Measurements from ENCODE around the gene HIGD1A.

The HIGD1A gene

DNA sequence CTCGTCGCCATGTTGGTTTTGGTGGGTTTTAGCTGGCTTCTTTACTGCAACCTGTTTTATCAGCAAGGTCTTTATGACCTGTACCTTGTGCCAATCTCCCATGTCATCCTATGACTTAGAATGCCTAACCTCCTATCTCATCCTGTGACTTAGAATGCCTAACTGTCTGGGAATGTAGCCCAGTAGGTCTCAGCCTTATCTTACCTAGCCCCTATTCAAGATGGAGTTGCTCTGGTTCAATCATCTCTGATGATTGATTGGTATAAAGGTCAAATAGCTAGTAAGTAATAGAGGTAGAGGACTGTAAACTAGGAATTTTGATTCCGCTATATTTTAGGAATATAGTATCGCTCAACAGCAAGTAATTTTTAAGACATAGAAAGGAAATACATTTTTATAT, 3.6 kb upstream of the HIGD1A start:
- no peak for DNase-seq (ENCODE audit: low read depth, low spot score)
- TF ChIP-seq POLR2AphosphoS5 (IDR thresholded peaks at IDR 0.05; ENCODE audit: borderline replicate concordance, low read depth, low read length) (no peak), EZH2 (IDR thresholded peaks at IDR 0.05) (no peak), FOXP2 (optimal IDR thresholded peaks at IDR 0.05; ENCODE audit: control extremely low read depth, extremely low read length, insufficient read depth) (no peak)

DNA sequence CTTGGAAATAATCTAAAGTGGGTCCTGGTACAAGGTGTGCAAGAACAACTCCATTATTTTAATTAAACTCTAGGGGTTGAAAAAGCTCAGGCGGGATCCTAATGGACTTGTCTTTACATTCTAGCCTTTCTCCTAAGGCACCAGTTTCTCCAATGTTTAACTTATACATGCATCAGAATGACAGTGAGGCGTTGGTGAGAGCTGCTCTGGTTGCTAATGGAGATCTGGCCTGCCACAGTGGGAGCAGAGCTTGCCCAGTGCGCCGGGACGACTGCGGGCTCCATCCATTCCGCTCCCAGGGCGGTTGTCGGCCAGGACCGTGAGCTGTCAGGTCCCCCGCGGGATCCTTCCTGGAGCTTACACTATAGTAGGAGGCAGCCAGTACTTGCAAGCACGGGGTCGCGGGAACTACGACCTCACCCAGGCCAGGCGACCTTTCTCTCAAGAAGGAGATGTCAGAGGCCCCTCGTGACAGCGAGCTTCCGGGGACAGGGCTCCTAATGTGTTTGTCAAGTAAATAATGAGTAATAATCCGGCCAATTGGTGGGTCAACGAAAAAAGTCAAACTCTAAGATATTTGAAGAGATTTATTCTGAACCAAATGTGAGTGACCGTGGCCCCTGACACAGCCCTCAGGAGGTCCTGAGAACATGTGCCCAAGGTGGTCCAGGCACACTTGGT, 991 bp upstream of the HIGD1A start:
- Histone ChIP-seq H3K4me3 (peak overlapping the region; percentile 88), H3K27ac (no peak overlapping the region), H3K9ac (ENCODE audit: insufficient read length) (peak overlapping the region; percentile 70), H3K36me3 (ENCODE audit: insufficient read depth, low read length) (no peaks in the 10 kb centered on the region), H3K9me3 (ENCODE audit: low read depth, low read length) (no peaks in the 10 kb centered on the region)
- DNase-seq (ENCODE audit: low read depth, low spot score): no peak
- TF ChIP-seq EZH2 (IDR thresholded peaks at IDR 0.05) (no peak), POLR2AphosphoS5 (IDR thresholded peaks at IDR 0.05; ENCODE audit: borderline replicate concordance, low read depth, low read length) (no peak), FOXP2 (optimal IDR thresholded peaks at IDR 0.05; ENCODE audit: control extremely low read depth, extremely low read length, insufficient read depth) (no peak)

More for the DNA sequence above, 3.6 kb upstream of the HIGD1A start:
- Histone ChIP-seq H3K4me3 (no peak overlapping the region), H3K9ac (ENCODE audit: insufficient read length) (no peak overlapping the region), H3K27ac (no peak overlapping the region), H3K9me3 (ENCODE audit: low read depth, low read length) (no peaks in the 10 kb centered on the region), H3K36me3 (ENCODE audit: insufficient read depth, low read length) (no peaks in the 10 kb centered on the region)

DNA sequence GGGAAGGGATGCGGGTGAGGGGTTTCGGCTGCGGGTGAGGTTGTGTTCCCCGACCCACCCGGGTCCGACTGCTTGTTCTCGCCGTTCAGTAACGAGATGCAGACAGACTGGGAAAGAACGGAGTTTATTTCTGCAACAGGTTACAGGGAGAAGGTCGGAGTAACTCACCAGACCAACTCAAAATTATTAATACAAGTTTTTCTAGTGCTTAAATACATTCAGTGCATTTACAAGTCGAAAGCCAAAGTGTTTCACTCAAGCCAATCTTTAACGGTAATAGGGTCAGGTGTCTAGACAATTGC, 492 bp upstream of the HIGD1A start:
- no peak for DNase-seq (ENCODE audit: low read depth, low spot score)
- Histone ChIP-seq H3K9me3 (ENCODE audit: low read depth, low read length) (no peaks in the 10 kb centered on the region), H3K36me3 (ENCODE audit: insufficient read depth, low read length) (no peaks in the 10 kb centered on the region), H3K27ac (no peak overlapping the region), H3K9ac (ENCODE audit: insufficient read length) (peak overlapping the region; percentile 70), H3K4me3 (peak overlapping the region; percentile 88)
- TF ChIP-seq EZH2 (IDR thresholded peaks at IDR 0.05) (no peak), POLR2AphosphoS5 (IDR thresholded peaks at IDR 0.05; ENCODE audit: borderline replicate concordance, low read depth, low read length) (no peak), FOXP2 (optimal IDR thresholded peaks at IDR 0.05; ENCODE audit: control extremely low read depth, extremely low read length, insufficient read depth) (no peak)

DNA sequence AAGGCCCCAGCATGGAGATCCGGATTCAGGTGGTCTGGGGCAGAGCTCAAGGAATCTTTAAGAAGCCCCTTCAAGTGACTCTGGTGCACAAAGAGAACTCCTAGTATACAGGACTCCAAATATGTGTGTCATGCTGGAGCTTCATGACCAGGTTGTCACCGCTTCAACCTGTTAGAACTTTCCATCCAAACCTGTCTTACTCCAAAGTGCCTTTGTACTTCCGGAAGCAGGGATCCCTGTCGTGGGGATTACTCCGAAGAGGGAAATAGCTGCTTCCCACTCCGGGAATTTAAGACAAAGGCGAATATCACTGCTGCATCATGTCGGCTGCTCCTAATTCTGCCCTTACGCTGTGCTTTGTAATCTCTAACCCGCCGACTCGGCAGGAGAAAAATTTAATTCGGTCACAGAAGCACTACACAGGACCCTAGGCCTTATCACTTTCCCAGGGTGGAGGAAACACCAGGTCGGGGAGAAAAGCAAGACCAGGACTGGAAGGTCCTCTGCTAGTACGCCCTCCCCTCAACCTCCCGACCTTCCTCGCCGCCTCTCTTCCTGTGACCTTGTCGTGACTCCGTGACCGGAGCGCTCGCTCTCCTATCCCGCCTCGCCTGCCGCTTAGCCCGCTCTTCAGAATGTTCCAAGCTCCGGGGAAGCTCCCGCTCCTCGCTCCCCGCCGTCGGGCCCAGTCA, 730 bp downstream of the HIGD1A start:
- no peak for TF ChIP-seq EZH2 (IDR thresholded peaks at IDR 0.05)
- no peak for TF ChIP-seq POLR2AphosphoS5 (IDR thresholded peaks at IDR 0.05; ENCODE audit: borderline replicate concordance, low read depth, low read length)
- no peak for TF ChIP-seq FOXP2 (optimal IDR thresholded peaks at IDR 0.05; ENCODE audit: control extremely low read depth, extremely low read length, insufficient read depth)
- Histone ChIP-seq H3K36me3 (ENCODE audit: insufficient read depth, low read length) (no peaks in the 10 kb centered on the region), H3K9me3 (ENCODE audit: low read depth, low read length) (no peaks in the 10 kb centered on the region), H3K27ac (no peak overlapping the region), H3K9ac (ENCODE audit: insufficient read length) (peak overlapping the region; percentile 80), H3K4me3 (peak overlapping the region; percentile 88)
- DNase-seq (ENCODE audit: low read depth, low spot score): no peak

DNA sequence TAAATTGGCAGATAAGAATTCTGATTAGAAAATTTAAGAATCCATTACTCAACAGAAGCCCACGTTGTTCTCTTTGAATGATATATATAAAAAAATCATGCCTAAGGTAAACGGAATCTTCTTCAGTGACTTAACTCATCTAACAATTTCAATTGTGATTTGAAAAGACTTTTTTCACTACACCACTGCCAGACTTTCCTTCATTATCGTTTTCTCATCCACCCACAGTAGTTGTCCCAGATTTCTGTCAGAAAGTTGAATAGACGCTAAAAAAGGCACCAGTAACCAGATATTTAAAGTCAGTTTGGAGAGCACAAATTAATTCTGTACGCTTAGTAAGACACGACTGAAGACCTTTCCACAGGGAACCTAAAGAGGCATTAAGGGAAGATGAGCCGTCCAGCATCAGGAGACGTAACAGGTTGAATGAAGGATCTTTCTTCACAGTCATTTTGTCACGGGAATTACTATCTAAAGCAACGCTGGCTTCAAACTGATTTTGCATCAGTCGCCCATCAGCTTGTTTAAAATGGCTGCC, 1.3 kb downstream of the HIGD1A start:
- H3K27ac ChIP-seq: no peak overlapping the region

DNA sequence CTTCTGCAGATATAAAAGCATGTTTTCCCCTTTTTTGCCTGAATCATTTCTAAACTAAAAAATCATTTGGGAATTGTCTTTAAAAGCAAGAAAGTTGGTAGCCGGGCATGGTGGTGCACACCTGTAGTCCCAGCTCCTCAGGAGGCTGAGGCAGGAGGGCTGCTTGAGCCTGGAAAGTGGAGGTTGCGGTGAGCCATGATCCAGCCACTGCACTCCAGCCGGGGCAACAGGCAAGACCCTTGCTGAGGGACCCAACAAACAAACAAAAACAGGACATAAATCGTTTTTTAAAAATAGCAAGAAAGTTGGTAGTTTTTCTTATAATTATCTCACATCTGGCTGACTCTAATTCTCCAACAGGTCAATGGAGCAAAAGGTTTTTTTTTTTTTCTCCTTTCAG, 2.5 kb downstream of the HIGD1A start:
- Histone ChIP-seq H3K4me3 (no peak overlapping the region), H3K9ac (ENCODE audit: insufficient read length) (no peak overlapping the region), H3K36me3 (ENCODE audit: insufficient read depth, low read length) (no peaks in the 10 kb centered on the region), H3K27ac (no peak overlapping the region), H3K9me3 (ENCODE audit: low read depth, low read length) (no peaks in the 10 kb centered on the region)
- no peak for TF ChIP-seq FOXP2 (optimal IDR thresholded peaks at IDR 0.05; ENCODE audit: control extremely low read depth, extremely low read length, insufficient read depth)
- TF ChIP-seq POLR2AphosphoS5 (IDR thresholded peaks at IDR 0.05; ENCODE audit: borderline replicate concordance, low read depth, low read length): no peak
- no peak for DNase-seq (ENCODE audit: low read depth, low spot score)

More for the DNA sequence above, 1.3 kb downstream of the HIGD1A start:
- no peaks in the 10 kb centered on the region for H3K9me3 ChIP-seq (ENCODE audit: low read depth, low read length)
- H3K36me3 ChIP-seq (ENCODE audit: insufficient read depth, low read length): no peaks in the 10 kb centered on the region
- TF ChIP-seq EZH2 (IDR thresholded peaks at IDR 0.05): no peak
- no peak for TF ChIP-seq POLR2AphosphoS5 (IDR thresholded peaks at IDR 0.05; ENCODE audit: borderline replicate concordance, low read depth, low read length)
- H3K4me3 ChIP-seq: peak overlapping the region; percentile 88
- peak overlapping the region; percentile 80 for H3K9ac ChIP-seq (ENCODE audit: insufficient read length)
- no peak for DNase-seq (ENCODE audit: low read depth, low spot score)

DNA sequence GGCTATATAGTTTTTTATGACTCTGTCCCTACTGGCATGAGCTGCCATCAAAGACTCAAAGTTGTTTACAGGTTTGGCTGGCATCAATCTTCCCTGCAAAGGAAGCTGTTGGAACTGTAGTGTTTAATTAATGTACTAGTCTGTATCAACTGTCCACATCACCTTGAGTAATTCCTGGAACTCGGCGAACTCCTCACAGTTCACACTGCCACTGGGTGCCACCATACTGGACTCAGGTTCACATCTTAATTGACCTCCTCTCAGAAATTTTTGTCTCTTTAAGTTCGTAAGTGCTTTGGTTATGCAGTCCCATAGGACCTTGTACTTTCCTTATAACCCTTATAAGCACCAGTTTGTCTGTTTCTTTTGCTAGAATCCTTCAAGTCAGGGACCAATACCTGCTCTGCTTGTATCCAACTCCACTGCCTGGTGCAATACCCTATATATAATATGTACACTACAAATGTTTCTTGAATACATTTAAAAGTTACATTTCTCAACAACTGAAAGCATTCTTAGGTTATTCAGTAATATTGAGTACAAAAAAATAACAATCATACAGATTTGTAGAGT, 3.2 kb downstream of the HIGD1A start:
- no peaks in the 10 kb centered on the region for H3K36me3 ChIP-seq (ENCODE audit: insufficient read depth, low read length)
- no peak for DNase-seq (ENCODE audit: low read depth, low spot score)
- no peak overlapping the region for H3K4me3 ChIP-seq
- TF ChIP-seq EZH2 (IDR thresholded peaks at IDR 0.05) (no peak), POLR2AphosphoS5 (IDR thresholded peaks at IDR 0.05; ENCODE audit: borderline replicate concordance, low read depth, low read length) (no peak), FOXP2 (optimal IDR thresholded peaks at IDR 0.05; ENCODE audit: control extremely low read depth, extremely low read length, insufficient read depth) (no peak)
- H3K9ac ChIP-seq (ENCODE audit: insufficient read length): no peak overlapping the region
- no peaks in the 10 kb centered on the region for H3K9me3 ChIP-seq (ENCODE audit: low read depth, low read length)
- H3K27ac ChIP-seq: no peak overlapping the region

DNA sequence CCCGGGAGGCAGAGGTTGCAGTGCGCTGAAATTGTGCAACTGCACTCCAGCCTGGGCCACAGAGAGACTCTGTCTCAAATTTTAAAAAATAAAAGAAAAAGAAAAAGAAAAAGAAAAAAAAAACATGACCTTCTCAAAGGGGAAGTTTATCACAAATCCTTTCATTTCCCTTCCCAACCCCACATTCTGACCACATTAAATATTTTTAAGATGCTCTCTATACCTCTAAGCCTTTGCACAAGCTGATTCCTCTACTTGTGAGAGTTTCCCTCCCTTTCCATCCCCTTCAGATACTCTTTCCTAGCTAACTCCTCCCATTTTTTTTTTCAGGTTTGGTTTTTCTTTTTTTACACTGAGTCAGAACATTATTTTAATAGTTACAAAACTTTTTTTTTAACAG, 4.0 kb downstream of the HIGD1A start:
- Histone ChIP-seq H3K27ac (no peak overlapping the region), H3K36me3 (ENCODE audit: insufficient read depth, low read length) (no peaks in the 10 kb centered on the region), H3K9me3 (ENCODE audit: low read depth, low read length) (no peaks in the 10 kb centered on the region), H3K4me3 (no peak overlapping the region), H3K9ac (ENCODE audit: insufficient read length) (no peak overlapping the region)
- DNase-seq (ENCODE audit: low read depth, low spot score): no peak
- TF ChIP-seq FOXP2 (optimal IDR thresholded peaks at IDR 0.05; ENCODE audit: control extremely low read depth, extremely low read length, insufficient read depth) (no peak), POLR2AphosphoS5 (IDR thresholded peaks at IDR 0.05; ENCODE audit: borderline replicate concordance, low read depth, low read length) (no peak), EZH2 (IDR thresholded peaks at IDR 0.05) (no peak)

All from SK-N-MC (cell line).